ENCODE results near the gene RIMS3. TPM values are rescaled to one million over a fixed set of nuclear protein-coding genes. Genes with fewer than 3 reads are reported as not detected.

Gene RIMS3
- total RNA-seq, 1 donor from 2014 or later, result 12.9 TPM

- TF ChIP-seq, protein P1, sequence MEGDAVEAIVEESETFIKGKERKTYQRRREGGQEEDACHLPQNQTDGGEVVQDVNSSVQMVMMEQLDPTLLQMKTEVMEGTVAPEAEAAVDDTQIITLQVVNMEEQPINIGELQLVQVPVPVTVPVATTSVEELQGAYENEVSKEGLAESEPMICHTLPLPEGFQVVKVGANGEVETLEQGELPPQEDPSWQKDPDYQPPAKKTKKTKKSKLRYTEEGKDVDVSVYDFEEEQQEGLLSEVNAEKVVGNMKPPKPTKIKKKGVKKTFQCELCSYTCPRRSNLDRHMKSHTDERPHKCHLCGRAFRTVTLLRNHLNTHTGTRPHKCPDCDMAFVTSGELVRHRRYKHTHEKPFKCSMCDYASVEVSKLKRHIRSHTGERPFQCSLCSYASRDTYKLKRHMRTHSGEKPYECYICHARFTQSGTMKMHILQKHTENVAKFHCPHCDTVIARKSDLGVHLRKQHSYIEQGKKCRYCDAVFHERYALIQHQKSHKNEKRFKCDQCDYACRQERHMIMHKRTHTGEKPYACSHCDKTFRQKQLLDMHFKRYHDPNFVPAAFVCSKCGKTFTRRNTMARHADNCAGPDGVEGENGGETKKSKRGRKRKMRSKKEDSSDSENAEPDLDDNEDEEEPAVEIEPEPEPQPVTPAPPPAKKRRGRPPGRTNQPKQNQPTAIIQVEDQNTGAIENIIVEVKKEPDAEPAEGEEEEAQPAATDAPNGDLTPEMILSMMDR (IDR thresholded peaks at IDR 0.05; ENCODE audit: unreplicated experiment), result no peak
- Mint-ChIP-seq H3K36me3 (no peaks in the 10 kb centered on the region), H3K27me3 (ENCODE audit: low read depth) (no peaks in the 10 kb centered on the region), H3K4me3 (no peak overlapping the region), H3K4me1 (peaks cover 6% of the 10 kb centered on the region), H3K27ac (no peak overlapping the region), H3K9me3 (no peaks in the 10 kb centered on the region)
- DNase-seq (ENCODE audit: low spot score in 2 of 2, unreplicated experiment in 2 of 2), result no peak
These were observed 19.2 kb downstream of the RIMS3 start for GRCh38 chr1:40646315-40646714.

GRCh38 chr1:40645118-40645680 is 20.3 kb downstream of the RIMS3 start:
- DNase-seq (ENCODE audit: low spot score in 2 of 2, unreplicated experiment in 2 of 2), result no peak
- no peaks in the 10 kb centered on the region for H3K27me3 Mint-ChIP-seq (ENCODE audit: low read depth)
- H3K27ac Mint-ChIP-seq, result no peak overlapping the region
- TF ChIP-seq, protein P1 (IDR thresholded peaks at IDR 0.05; ENCODE audit: unreplicated experiment), result no peak
- H3K4me3 Mint-ChIP-seq, result no peak overlapping the region
- no peaks in the 10 kb centered on the region for H3K36me3 Mint-ChIP-seq
- no peaks in the 10 kb centered on the region for H3K9me3 Mint-ChIP-seq
- H3K4me1 Mint-ChIP-seq, result peaks cover 6% of the 10 kb centered on the region

- no peak for DNase-seq (ENCODE audit: low spot score in 2 of 2, unreplicated experiment in 2 of 2)
- Mint-ChIP-seq H3K4me1 (no peaks in the 10 kb centered on the region), H3K9me3 (no peaks in the 10 kb centered on the region), H3K27ac (no peak overlapping the region), H3K27me3 (ENCODE audit: low read depth) (no peaks in the 10 kb centered on the region), H3K4me3 (no peak overlapping the region), H3K36me3 (no peaks in the 10 kb centered on the region)
- TF ChIP-seq, protein P1 (IDR thresholded peaks at IDR 0.05; ENCODE audit: unreplicated experiment), result no peak
These were observed 23.8 kb downstream of the RIMS3 start for GRCh38 chr1:40641601-40642242.

- DNase-seq (ENCODE audit: low spot score in 2 of 2, unreplicated experiment in 2 of 2), result no peak
- H3K9me3 Mint-ChIP-seq, result no peaks in the 10 kb centered on the region
- peaks cover 3% of the 10 kb centered on the region for H3K36me3 Mint-ChIP-seq
- TF ChIP-seq, protein P1 (IDR thresholded peaks at IDR 0.05; ENCODE audit: unreplicated experiment), result no peak
- H3K4me3 Mint-ChIP-seq, result no peak overlapping the region
- no peaks in the 10 kb centered on the region for H3K27me3 Mint-ChIP-seq (ENCODE audit: low read depth)
- H3K27ac Mint-ChIP-seq, result no peak overlapping the region
- H3K4me1 Mint-ChIP-seq, result no peaks in the 10 kb centered on the region
These were observed 25.0 kb downstream of the RIMS3 start for GRCh38 chr1:40640314-40641076.

DNA sequence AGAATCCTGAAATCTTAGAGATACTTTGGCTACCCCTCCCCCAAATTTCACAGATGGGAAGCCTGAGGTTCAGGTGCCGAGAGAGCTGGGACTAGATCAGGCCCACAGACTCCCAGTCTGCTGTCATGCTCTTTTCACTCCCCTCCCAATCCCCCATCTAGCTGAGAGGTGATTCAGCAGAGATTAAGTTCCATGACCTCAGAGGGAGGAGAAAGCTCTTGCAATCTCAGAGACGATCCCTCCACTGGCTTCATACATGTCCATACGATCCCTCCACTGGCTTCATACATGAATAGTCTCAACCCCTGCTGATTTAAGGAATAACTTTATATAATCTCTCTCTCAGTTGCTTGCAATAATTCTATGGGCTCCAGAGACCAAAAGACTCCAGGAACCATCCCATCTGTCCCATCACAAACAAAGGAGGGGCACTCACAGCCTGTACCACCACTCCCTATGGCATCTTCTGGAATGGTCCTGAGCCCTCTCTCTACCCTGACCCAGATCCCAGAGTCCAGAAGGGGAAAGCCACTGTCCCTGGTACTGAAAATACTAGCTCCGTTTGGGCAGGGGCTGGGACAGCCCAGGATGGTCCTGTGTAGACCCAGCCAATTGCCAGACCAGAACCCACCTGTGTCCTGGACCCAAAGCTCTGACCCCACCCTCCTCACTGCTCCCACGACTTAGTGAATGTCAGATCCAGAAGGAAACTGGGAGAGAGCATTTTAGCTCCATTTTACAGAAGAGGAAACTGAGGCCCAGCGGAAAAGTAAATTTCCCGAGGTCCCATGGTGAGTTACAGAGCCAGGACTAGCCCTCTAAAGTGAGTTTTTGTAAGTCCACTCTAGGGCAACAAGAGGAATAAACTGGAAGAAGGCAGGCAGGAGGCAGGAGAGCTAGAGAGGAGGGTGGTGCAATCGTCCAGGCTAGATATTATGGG is 27.1 kb downstream of the RIMS3 start:
- Mint-ChIP-seq H3K27ac (no peak overlapping the region), H3K9me3 (no peaks in the 10 kb centered on the region), H3K36me3 (peaks cover 6% of the 10 kb centered on the region), H3K4me1 (peaks cover 8% of the 10 kb centered on the region), H3K27me3 (ENCODE audit: low read depth) (no peaks in the 10 kb centered on the region), H3K4me3 (no peak overlapping the region)
- no peak for DNase-seq (ENCODE audit: low spot score in 2 of 2, unreplicated experiment in 2 of 2)
- TF ChIP-seq, protein P1 (IDR thresholded peaks at IDR 0.05; ENCODE audit: unreplicated experiment), result no peak

Measured in mesothelial cell of epicardium (in vitro differentiated cells).